Measurements from ENCODE around the gene MLLT10. TPM values are rescaled to one million over a fixed set of nuclear protein-coding genes. Genes with fewer than 3 reads are reported as not detected.
"Not testable (repeated sequence)": the region's sequence is repeated elsewhere in the genome, so short reads cannot be mapped to it uniquely, and the experiment has no call there.

Gene MLLT10
- polyA plus RNA-seq, 3 donors = 44.1 to 51.0 (median 46.9) TPM

GRCh38 chr10:21693418-21693817 lies 159.4 kb downstream of the MLLT10 start:
- no peak for DNase-seq

- DNase-seq = no peak
Observed at GRCh38 chr10:21694631-21695030, 160.6 kb downstream of the MLLT10 start.

DNA sequence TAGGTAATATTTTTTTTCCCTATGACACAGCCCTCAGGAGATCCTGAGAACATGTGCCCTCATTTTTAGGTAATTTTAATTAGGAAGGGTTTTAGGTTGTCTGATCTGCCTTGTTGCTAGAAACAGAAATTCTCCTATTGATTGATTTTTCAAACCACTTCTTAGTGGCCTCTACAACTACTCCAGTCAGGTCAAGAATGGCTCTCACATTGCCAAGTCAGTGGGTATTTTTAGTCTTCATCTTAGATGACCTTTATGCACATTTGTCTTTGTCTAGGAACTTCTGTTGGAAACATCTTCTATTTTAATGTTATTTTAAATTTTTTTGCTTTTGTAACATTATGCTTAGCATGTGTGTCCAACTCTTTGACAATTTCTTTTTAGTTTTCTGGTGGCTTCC lies 162.3 kb downstream of the MLLT10 start:
- no peak for DNase-seq

DNA sequence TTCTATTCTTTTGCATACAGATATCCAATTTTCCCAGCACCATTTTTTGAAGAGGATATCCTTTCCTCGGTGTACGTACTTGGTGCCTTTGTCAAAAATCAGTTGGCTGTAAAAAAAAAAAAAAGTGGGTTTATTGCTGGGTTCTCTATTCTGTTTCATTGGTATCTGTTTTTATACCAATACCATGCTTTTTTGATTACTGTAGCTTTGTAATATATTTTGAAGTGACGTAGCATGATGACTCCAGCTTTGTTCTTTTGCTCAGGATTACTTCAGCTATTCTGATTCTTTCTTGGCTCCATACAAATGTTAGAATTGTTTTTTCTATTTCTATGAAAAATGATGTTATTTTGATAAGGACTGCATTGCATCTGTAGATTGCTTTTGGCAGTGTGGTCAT lies 165.5 kb downstream of the MLLT10 start:
- no peak for DNase-seq

GRCh38 chr10:21700474-21700873 lies 166.4 kb downstream of the MLLT10 start:
- no peak for DNase-seq

DNA sequence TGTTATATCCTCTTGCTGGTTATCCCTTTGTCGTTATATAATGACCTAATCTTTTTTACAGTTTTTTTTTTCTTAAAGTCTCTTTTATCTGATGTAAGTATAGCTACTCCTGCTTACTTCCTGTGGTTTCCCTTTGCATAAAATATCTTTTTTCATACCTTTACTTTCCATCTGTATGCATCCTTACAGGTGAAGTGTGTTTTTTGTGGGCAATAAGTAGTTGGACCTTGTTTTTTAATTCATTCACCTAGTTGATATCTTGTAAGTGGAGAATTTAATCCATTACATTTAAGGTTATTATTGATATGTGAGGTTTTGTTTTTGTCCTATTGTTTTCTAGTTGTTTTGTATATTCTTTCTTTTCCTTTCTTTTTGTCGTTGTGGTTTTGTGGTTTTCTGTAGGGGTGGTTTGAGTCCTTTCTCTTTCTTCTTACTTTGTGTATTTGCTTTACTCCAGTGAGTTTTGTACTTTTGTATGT lies 168.6 kb downstream of the MLLT10 start:
- no peak for DNase-seq

GRCh38 chr10:21705142-21705827 lies 171.3 kb downstream of the MLLT10 start:
- no peak for DNase-seq

DNA sequence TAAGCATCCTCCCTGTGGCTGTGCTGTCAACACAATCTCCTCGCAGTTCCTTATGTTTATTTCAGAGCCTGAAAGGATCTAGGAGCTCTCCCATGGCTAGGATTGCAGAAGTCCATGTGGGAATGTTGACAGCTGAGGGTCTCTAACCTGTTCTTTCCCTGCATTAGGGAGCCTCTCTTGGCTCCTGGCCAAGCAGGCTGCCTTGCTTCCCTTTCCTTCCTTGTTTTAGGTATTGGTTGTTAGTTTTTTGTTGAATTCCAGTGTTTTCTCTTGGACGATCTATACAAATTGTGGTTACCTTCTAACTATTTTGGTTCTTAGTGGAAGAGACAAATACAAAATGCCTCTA lies 171.8 kb downstream of the MLLT10 start:
- no peak for DNase-seq

DNA sequence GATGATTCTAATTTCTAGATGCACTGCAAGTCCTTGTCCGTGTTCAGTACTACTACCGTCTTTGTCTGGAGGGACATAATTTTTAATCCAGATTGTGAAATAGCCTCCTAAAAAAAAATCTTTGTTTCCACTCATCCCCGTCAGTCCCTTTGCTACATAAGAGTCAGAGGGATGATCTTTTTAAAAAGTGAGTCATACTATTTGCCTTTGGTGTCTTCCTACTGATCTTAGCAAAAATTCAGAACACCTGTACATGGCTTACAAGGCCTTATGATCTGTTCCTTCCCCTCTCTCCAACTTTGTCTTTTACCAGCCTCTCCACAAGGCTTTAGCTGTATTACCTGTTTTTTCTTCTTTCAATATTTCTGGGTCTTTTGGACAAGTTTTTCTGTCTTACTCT lies 173.5 kb downstream of the MLLT10 start:
- DNase-seq = no peak

DNA sequence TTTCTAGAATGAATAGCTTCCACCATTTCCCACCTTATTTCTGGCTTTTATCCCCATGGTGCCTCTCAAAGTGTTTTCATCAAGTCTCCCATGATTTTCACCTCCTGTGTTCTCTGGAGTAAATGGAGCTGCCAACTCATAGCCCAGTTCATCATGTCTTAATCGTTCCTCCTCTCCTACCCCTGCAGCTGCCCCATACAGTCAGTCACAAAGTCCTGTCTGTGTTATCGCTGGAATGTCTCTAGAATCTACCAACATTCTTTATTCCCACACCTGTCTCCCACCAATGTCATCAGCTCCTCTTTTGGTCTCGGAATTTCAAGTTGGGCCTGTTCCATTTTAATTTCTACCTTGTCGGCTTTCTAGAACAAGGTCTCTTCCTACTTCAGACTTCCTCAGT lies 178.9 kb downstream of the MLLT10 start:
- DNase-seq = no peak

- no peak for DNase-seq
Observed at GRCh38 chr10:21715531-21716195, 181.6 kb downstream of the MLLT10 start.

GRCh38 chr10:21717437-21718054 lies 183.5 kb downstream of the MLLT10 start:
- not testable (repeated sequence) for DNase-seq

DNA sequence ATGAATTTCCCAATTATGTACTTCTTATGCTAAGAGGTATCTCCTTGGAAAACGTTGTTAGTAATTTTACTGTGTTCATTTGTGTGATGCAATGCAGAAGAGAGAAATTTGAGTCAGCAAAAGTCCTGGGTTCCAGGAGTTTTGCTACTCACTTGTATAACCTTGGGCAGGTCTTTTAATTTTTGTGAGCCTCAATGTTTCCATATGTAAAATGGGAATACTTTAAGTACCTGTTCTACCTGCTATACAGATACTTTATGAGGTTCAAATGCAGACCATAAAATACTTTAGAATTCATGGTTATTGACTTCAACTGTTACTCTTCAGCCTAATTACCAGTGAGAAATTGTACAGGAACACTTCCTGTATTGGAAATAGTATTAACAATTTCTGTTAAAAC lies 185.5 kb downstream of the MLLT10 start:
- DNase-seq = no peak

DNA sequence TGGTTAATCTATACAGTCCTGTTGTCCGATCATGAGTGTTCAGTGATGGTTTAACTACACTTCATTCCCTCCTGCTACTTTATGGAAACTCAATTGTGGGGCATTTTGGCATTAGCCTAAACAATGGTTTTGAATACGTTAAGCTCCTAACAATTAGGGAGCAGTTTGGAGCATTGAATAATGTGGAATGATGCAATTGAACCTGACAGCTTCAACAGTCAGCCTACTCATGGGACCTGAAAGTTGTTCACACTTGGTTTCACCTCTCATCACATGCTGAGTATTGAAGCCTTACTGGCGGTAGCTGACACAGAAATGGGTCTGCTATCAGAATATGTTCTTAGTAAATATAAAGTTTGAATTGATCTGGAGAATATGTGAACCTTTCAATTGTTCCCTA lies 186.1 kb downstream of the MLLT10 start:
- DNase-seq = no peak

DNA sequence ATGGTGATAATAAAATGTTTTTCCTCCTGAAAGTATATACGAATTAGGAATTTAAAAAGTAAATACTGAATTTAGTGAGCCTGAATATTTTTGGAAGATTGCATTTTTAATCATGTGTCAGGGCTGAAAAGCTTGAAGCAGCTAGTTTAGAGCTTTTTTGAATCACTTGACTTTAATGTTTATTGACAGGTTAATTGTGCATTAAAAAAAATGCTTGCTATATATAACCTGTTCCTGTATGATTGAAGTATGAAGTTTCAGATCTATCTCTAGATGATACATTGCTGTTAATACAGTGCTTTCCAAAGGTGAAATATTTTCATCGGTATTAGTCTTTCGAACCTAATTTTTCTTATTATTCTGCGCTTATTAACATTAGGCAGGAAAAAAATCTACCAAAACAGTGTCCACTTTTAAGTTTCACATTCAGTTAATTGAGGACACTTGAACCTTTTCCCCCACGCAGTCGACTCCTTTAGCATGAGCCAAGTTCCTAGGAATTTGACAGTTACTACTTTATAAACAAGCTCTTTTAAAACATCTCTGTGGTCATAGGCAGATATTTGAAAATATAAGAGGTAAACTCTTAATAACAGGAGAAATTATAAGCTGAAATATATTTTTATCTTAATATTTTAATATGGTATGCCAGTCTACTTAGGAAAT lies 187.1 kb downstream of the MLLT10 start:
- no peak for DNase-seq

GRCh38 chr10:21722209-21722608 lies 188.2 kb downstream of the MLLT10 start:
- no peak for DNase-seq

DNA sequence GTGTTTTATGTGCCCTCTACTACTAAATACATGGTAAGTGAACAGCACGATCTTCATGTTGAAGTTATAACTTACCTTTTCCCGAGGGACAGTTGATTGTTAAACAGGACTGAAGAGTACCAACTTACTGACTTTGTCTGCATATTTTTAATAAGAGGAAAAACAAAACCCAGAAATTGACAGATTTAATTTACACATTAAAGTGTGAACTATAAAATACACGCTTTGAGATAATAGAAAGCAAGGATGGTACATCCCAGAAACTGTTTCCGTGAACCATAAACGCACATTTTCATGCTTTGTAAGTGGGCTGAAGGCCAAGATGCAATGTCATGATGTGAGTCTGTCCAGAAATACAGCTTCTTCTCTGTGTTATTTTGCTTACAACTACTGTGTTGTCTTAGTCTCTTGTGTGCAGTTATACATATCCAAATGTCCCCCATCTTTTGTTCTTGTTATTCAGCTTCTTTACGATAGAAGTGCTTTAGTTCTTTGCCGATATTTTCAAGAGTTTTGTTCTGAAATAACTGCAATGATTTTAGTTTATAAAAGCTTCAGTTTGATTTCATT lies 190.1 kb downstream of the MLLT10 start:
- DNase-seq = no peak

DNA sequence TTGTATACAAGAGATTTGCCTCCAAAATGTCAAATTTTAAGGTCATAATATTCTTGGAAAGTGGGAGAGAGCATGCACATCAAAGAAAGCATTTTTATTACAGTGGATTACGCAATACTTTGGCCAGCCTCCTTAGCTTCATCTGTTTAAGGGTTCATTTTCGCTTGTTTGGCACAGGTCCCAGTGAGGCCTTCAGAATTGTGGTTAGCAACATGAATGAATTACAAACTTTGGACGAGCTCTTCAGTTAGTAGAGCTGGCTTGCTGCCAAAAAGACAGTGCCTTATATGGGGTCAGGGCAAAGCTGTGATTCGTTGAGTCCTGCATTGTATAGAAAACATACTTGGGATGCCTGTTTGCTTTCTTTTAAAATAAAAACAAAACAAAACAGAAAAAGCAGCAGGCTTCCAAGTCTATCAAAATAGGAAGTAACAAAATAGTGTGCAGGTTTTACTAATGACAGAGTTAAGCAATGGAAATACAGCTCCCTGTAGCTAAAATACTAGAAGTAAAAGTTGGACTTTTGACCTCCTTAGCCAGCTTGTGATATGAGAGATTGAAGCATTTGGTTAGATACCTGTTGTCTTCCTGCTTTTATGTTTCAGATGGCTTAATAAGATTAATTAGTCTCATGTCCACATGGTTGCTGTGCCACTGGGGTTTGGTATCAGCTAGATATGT lies 190.8 kb downstream of the MLLT10 start:
- peak; percentile 96 for DNase-seq

GRCh38 chr10:21726601-21727225 lies 192.7 kb downstream of the MLLT10 start:
- DNase-seq = no peak

- DNase-seq = no peak
Observed at GRCh38 chr10:21727452-21728168, 193.6 kb downstream of the MLLT10 start.

DNA sequence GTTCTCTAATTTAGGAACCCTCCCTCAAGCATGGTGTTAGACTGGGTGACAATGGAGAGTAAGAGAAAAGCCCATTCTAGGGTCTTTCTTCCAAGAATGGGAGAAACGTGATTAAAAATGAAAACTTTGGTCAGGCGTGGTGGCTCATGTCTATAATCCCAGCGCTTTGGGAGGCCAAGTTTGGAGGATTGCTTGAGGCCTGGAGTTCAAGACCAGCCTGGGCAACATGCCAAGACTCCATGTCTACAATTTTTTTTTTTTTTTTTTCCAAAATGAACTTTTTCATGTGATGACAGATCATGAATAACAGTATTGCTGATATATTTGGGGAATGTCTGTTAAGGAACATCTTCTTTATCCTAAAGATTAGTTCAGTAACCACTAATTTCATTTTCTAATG lies 194.6 kb downstream of the MLLT10 start:
- no peak for DNase-seq
